GM18909 (cell line): ENCODE results near the gene PALM.
A peak's percentile ranks its signal among the peaks of the same experiment; 100 is the strongest.

Experiments
- ATAC-seq: cut with Tn5 transposase; IDR thresholded peaks from one replicate; pipeline ENCODE4 v1.9.1; 2021; ENCODE audit warnings: mild to moderate bottlenecking; ENCODE audit not compliant: unreplicated experiment, poor library complexity

Gene PALM

DNA sequence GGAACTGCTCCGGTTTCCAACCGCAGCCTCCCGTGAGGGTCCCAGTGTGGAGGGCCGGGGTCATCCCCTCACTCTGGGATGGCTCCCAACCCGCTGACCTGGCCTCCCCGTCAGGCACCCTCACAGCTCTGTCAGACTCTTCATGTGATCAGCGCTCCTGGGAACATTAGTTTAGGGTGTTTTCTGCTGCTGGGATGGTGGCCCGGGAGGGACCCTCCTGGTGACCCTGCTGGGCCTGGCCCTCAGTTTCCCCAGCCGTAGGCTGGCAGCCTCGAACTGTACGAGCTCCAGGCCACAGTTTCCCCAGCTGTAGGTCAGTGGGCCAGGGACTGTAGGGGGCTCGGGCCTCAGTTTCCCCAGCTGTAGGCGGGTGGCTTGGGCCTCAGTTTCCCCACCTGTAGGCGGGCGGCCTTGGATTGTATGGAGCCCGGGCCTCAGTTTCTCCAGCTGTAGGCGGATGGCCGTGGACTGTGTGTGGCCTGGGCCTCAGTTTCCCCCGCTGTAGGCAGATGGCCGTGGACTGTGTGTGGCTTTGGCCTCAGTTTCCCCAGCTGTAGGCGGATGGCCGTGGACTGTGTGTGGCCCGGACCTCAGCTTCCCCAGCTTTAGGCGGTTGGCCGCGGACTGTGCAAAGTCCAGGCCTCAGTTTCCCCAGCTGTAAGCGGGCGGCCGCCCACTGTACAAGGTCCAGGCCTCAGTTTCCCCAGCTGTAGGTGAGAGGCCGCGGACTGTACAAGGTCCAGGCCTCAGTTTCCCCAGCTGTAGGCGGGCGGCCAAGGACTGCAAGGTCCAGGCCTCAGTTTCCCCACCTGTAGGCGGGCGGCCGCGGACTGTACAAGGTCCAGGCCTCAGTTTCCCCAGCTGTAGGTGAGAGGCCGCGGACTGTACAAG lies 87.2 kb downstream of the PALM start:
- ATAC-seq = no peak

DNA sequence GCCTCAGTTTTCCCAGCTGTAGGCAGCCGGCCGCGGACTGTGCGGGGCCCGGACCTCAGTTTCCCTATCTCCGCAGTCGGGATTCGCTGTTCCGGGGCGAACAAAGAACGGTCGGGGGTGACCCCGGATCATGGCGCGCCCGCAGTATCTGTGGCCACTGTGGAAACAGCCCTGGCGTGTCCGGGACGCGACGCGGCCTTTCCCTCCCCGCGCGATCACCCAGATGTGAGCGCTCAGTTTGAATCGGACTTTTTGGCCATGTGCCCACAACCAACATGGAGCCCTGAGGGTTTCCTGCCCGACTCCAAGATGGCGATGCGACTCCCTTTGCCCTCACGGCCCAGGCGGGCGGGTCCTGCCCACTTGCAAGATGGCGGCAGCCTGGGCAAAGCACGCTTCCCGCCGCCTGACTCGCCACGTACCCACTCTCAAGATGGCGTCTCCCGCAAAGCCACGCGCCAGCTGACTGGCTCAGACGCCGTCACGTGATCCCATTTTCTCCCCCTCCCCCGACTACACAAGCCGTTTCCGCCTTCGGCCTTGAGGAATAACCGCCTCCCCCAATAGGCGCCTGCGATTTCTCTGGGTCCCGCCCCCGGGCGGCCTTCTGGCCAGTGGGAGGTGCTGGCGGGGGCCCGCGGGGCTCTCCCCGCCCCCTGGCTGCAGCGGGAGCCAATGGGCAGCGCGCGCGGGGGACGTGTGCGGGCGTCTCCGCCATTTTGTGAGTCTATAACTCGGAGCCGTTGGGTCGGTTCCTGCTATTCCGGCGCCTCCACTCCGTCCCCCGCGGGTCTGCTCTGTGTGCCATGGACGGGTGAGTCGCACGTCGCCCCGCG lies 88.2 kb downstream of the PALM start, which contains the start of gene PTBP1:
Gene PTBP1, plus strand, starts transcription at position 761 of the 836 bp plus-strand sequence. Its CDS starts 46 bp downstream, at position 807.
- ATAC-seq = peak; percentile 81
